LNCaP clone FGC (cell line): ENCODE measurements around the gene OR51I1.

Source experiments
- DNase-seq: peaks from one replicate; pipeline ENCODE4 v3.0.0-alpha.2; 2011; ENCODE audit warnings: low read depth
- H3K4me3 ChIP-seq: 2 replicates; pipeline ENCODE4 v1.5.1; 2011; ENCODE audit warnings: mild to moderate bottlenecking, low read depth, low read length, control low read depth
- CTCF ChIP-seq: IDR thresholded peaks from 2 replicates; pipeline ENCODE4 v1.5.1; 2012; ENCODE audit warnings: mild to moderate bottlenecking; ENCODE audit not compliant: control insufficient read depth, insufficient read depth; ENCODE audit errors: extremely low read depth

Gene OR51I1

GRCh38 chr11:5443835-5444393 is 2.6 kb upstream of the OR51I1 start:
- no peak for TF ChIP-seq CTCF
- DNase-seq = no peak

GRCh38 chr11:5423131-5423530 is 18.2 kb downstream of the OR51I1 start:
- no peak for DNase-seq
- no peak for TF ChIP-seq CTCF
- H3K4me3 ChIP-seq = no peak overlapping the region

More at GRCh38 chr11:5443835-5444393, 2.6 kb upstream of the OR51I1 start:
- H3K4me3 ChIP-seq = no peak overlapping the region

- DNase-seq = no peak
- H3K4me3 ChIP-seq = no peak within 1 kb of the TSS
- TF ChIP-seq CTCF = no peak
Observed at GRCh38 chr11:5421811-5422210, 19.5 kb downstream of the OR51I1 start, which contains the start of gene OR51Q1. Gene OR51Q1, plus strand, starts transcription at chr11:5422111. Its CDS starts 90 bp downstream, at chr11:5422201.

GRCh38 chr11:5420993-5421392 is 20.3 kb downstream of the OR51I1 start:
- TF ChIP-seq CTCF = no peak
- no peak overlapping the region for H3K4me3 ChIP-seq
- DNase-seq = no peak

- no peak overlapping the region for H3K4me3 ChIP-seq
- no peak for TF ChIP-seq CTCF
- DNase-seq = no peak
Observed at GRCh38 chr11:5405173-5405572, 36.1 kb downstream of the OR51I1 start.

- no peak overlapping the region for H3K4me3 ChIP-seq
- no peak for TF ChIP-seq CTCF
- no peak for DNase-seq
Observed at GRCh38 chr11:5398936-5399335, 42.4 kb downstream of the OR51I1 start.

- no peak overlapping the region for H3K4me3 ChIP-seq
- TF ChIP-seq CTCF = no peak
- no peak for DNase-seq
Observed at GRCh38 chr11:5394091-5394490, 47.2 kb downstream of the OR51I1 start.
